ENCODE data around the gene ADAMTS13. TPM values are rescaled to one million over a fixed set of nuclear protein-coding genes. Genes with fewer than 3 reads are reported as not detected.
A peak's percentile ranks its signal among the peaks of the same experiment; 100 is the strongest.
"Not testable (repeated sequence)": the region's sequence is repeated elsewhere in the genome, so short reads cannot be mapped to it uniquely, and the experiment has no call there.

ADAMTS13 gene
- total and polyA plus RNA-seq, 4 experiments from 2014 or later = 1.5 to 1.7 TPM; not detected in 2

GRCh38 chr9:133391449-133391848, 30.7 kb upstream of the ADAMTS13 start:
- H3K9me3 ChIP-seq (ENCODE audit: control insufficient read depth in 1 of 2, low read length in 2 of 2); H3K27me3 Mint-ChIP-seq; H3K4me3 ChIP-seq (ENCODE audit: low read length in 2 of 2); H3K36me3 ChIP-seq (ENCODE audit: insufficient read depth, low read length); DNase-seq; H3K27ac ChIP-seq (ENCODE audit: low read depth, low read length); H3K4me1 ChIP-seq (ENCODE audit: insufficient read depth, low read length); H3K9me3 Mint-ChIP-seq; intact Hi-C loops (cut with micrococcal nuclease); H3K4me3 Mint-ChIP-seq; H3K27ac Mint-ChIP-seq; CTCF ChIA-PET (ENCODE audit: partially characterized antibody); H3K27me3 ChIP-seq (ENCODE audit: insufficient read depth, low read length); H3K4me1 Mint-ChIP-seq; H3K36me3 Mint-ChIP-seq; POLR2A ChIA-PET (ENCODE audit: partially characterized antibody): not testable (repeated sequence)

DNA sequence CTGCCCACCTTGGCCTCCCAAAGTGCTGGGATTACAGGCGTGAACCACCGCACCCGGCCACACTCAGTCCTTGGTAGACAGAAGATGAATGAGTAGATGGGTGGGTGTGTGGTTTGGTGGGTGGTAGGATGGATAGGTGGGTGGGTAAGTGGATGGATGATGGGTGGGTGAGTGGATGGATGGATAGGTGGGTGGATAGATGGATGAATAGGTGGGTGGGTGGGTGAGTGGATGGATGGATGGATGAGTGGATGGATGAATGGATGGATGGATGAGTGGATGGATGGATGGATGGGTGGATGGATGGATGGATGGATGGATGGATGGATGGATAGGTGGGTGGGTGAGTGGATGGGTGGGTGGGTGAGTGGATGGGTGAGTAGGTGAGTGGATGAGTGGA, 29.9 kb upstream of the ADAMTS13 start:
- H3K27me3 Mint-ChIP-seq; POLR2A ChIA-PET (ENCODE audit: partially characterized antibody); intact Hi-C loops (cut with micrococcal nuclease): not testable (repeated sequence)

DNA sequence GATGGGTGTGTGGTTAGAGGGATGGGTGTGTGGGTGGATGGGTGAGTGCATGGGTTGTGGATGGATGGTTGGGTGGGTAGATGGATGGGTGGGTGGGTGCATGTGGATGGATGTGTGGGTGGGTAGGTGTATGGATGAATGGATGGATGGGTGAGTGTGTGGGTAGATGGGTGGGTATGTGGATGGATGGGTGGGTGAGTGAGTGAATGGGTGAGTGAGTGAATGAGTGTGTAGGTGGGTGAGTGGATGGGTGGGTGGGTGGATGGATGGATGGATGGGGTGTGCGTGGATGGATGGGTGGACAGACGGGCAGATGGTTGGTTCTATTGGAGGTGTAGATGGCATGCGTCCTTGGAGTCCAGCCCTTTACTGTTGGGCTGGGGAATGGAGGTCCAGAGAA, 28.8 kb upstream of the ADAMTS13 start:
- no peaks in the 10 kb centered on the region for H3K9me3 Mint-ChIP-seq
- no peak for DNase-seq
- H3K9me3 ChIP-seq (ENCODE audit: control insufficient read depth in 1 of 2, low read length in 2 of 2) = no peaks in the 10 kb centered on the region
- no peaks in the 10 kb centered on the region for H3K36me3 ChIP-seq (ENCODE audit: insufficient read depth, low read length)
- ChIA-PET POLR2A (ENCODE audit: partially characterized antibody) (no interaction called here), CTCF (ENCODE audit: partially characterized antibody) (no interaction called here)
- no peak overlapping the region for H3K4me3 Mint-ChIP-seq
- no peaks in the 10 kb centered on the region for H3K4me1 ChIP-seq (ENCODE audit: insufficient read depth, low read length)
- H3K27ac ChIP-seq (ENCODE audit: low read depth, low read length) = no peak overlapping the region
- H3K27me3 Mint-ChIP-seq = peaks cover 4 to 12% of the 10 kb centered on the region in 2 donors
- no peak overlapping the region for H3K4me3 ChIP-seq (ENCODE audit: low read length in 2 of 2)
- peaks cover 0 to 3% (median 0%) of the 10 kb centered on the region in 4 donors for H3K4me1 Mint-ChIP-seq
- intact Hi-C loops (cut with micrococcal nuclease) = no loop called here
- H3K36me3 Mint-ChIP-seq = no peaks in the 10 kb centered on the region
- no peak overlapping the region for H3K27ac Mint-ChIP-seq
- H3K27me3 ChIP-seq (ENCODE audit: insufficient read depth, low read length) = no peaks in the 10 kb centered on the region

More for the DNA sequence above, 29.9 kb upstream of the ADAMTS13 start:
- H3K36me3 ChIP-seq (ENCODE audit: insufficient read depth, low read length); H3K4me3 ChIP-seq (ENCODE audit: low read length in 2 of 2); CTCF ChIA-PET (ENCODE audit: partially characterized antibody); H3K4me1 Mint-ChIP-seq; H3K9me3 ChIP-seq (ENCODE audit: control insufficient read depth in 1 of 2, low read length in 2 of 2); H3K27ac ChIP-seq (ENCODE audit: low read depth, low read length); H3K27ac Mint-ChIP-seq; H3K4me3 Mint-ChIP-seq; H3K9me3 Mint-ChIP-seq; H3K4me1 ChIP-seq (ENCODE audit: insufficient read depth, low read length); H3K36me3 Mint-ChIP-seq; H3K27me3 ChIP-seq (ENCODE audit: insufficient read depth, low read length): not testable (repeated sequence)
- DNase-seq = peak in 1 of 5 donors; percentile 11

DNA sequence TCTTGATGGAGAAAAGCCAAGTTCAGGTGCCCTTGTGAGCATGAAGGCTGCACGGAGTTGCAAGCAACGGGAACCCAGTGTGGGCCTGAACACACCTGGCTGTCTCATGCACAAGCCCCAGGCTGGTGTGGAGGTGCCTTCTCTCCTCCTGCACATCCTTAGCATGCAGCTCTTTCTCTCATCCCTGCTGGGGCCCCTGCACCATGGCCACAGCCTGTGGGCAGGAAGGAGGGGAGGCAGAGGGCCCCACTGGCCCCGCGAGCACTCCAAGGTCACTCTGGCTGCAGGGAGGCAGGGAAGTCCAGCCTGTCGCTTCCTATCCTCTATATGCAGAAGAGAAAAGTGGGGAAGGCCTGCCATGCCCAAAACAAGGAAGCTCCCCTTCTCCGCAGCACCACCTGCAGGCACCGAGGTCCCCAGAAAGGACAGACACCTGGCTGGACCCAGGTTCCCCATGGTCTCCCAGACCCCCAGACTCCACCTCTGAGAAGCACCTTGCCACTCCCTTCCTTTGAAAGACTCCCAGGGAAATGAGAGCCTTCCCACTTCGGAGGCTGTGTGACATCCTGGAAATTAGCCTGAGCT, 27.4 kb upstream of the ADAMTS13 start:
- no peak overlapping the region for H3K4me3 Mint-ChIP-seq
- H3K4me1 ChIP-seq (ENCODE audit: insufficient read depth, low read length) = no peaks in the 10 kb centered on the region
- no peaks in the 10 kb centered on the region for H3K36me3 ChIP-seq (ENCODE audit: insufficient read depth, low read length)
- no peaks in the 10 kb centered on the region for H3K9me3 Mint-ChIP-seq
- no peaks in the 10 kb centered on the region for H3K9me3 ChIP-seq (ENCODE audit: control insufficient read depth in 1 of 2, low read length in 2 of 2)
- H3K27ac ChIP-seq (ENCODE audit: low read depth, low read length) = no peak overlapping the region
- intact Hi-C loops (cut with micrococcal nuclease) = no loop called here
- H3K36me3 Mint-ChIP-seq = no peaks in the 10 kb centered on the region
- ChIA-PET CTCF (ENCODE audit: partially characterized antibody) (no interaction called here), POLR2A (ENCODE audit: partially characterized antibody) (no interaction called here)
- no peak overlapping the region for H3K4me3 ChIP-seq (ENCODE audit: low read length in 2 of 2)
- no peak overlapping the region for H3K27ac Mint-ChIP-seq
- H3K27me3 ChIP-seq (ENCODE audit: insufficient read depth, low read length) = no peaks in the 10 kb centered on the region
- H3K4me1 Mint-ChIP-seq = peaks cover 0 to 3% (median 0%) of the 10 kb centered on the region in 4 donors
- peaks cover 4 to 10% of the 10 kb centered on the region in 2 donors for H3K27me3 Mint-ChIP-seq
- peak in 1 of 5 donors; percentile 5 for DNase-seq

DNA sequence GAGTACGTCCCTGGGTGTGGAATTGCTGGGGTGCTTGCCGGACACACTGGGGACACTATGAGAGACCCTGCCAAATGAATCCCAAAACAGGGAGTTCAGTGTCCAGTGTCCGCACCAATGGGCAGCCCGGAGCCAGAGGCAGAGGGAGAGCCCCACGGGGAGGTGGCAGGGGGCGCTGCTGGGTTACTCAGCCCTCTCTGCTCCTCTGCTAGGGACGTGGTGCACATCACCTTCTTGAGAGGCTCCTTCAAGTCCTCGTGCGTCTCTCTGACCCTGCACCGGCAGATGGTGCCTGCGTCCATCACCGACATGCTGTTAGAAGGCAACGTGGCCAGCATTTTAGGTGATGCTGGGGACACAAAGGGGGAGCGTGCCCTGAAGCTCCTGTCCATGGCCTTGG, 25.2 kb upstream of the ADAMTS13 start:
- H3K36me3 ChIP-seq (ENCODE audit: insufficient read depth, low read length) = no peaks in the 10 kb centered on the region
- H3K27ac ChIP-seq (ENCODE audit: low read depth, low read length) = no peak overlapping the region
- H3K9me3 Mint-ChIP-seq = no peaks in the 10 kb centered on the region
- H3K27ac Mint-ChIP-seq = no peak overlapping the region
- peaks cover 0 to 4% of the 10 kb centered on the region in 2 donors for H3K27me3 Mint-ChIP-seq
- H3K4me1 ChIP-seq (ENCODE audit: insufficient read depth, low read length) = no peaks in the 10 kb centered on the region
- CTCF ChIA-PET (ENCODE audit: partially characterized antibody) = interaction anchor here (1.1 kb wide), 1 partner anchor 211 kb away, joined by 3 read pairs; no protein-coding TSS in a partner anchor
- POLR2A ChIA-PET (ENCODE audit: partially characterized antibody) = no interaction called here
- H3K4me1 Mint-ChIP-seq = peaks cover 0 to 3% (median 0%) of the 10 kb centered on the region in 4 donors
- peaks cover 0 to under 1% of the 10 kb centered on the region in 2 donors for H3K36me3 Mint-ChIP-seq
- H3K9me3 ChIP-seq (ENCODE audit: control insufficient read depth in 1 of 2, low read length in 2 of 2) = no peaks in the 10 kb centered on the region
- no peak overlapping the region for H3K4me3 ChIP-seq (ENCODE audit: low read length in 2 of 2)
- H3K4me3 Mint-ChIP-seq = no peak overlapping the region
- H3K27me3 ChIP-seq (ENCODE audit: insufficient read depth, low read length) = no peaks in the 10 kb centered on the region
- DNase-seq = peak in 1 of 5 donors; percentile 13
- intact Hi-C loops (cut with micrococcal nuclease) = no loop called here

DNA sequence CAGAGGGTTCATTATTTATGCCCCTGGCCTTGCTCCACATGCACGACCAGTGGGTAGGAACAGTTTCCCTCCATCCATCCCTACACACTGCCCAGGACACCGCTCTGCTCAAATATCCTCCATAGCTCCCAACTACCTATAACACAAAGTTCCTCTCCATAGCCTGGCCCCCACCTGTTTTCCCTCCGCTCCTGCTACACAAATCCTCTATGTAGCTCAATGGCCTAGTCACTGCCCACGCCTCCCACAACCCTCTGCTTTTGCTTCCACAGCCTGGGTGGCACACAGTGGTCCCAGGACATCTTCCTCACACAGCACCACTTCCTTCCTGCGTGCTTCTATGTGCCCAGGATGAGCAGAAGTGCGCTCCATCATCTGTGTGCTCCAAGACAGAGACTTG, 24.8 kb upstream of the ADAMTS13 start:
- Mint-ChIP-seq H3K27ac (peak overlapping the region in 1 of 7 donors; percentile 2), H3K4me3 (no peak overlapping the region), H3K27me3 (peaks cover 0 to 4% of the 10 kb centered on the region in 2 donors), H3K36me3 (peaks cover 0 to 1% of the 10 kb centered on the region in 2 donors), H3K4me1 (peaks cover 0 to 3% (median 0%) of the 10 kb centered on the region in 4 donors), H3K9me3 (no peaks in the 10 kb centered on the region)
- H3K4me1 ChIP-seq (ENCODE audit: insufficient read depth, low read length) = no peaks in the 10 kb centered on the region
- no peaks in the 10 kb centered on the region for H3K27me3 ChIP-seq (ENCODE audit: insufficient read depth, low read length)
- H3K27ac ChIP-seq (ENCODE audit: low read depth, low read length) = no peak overlapping the region
- POLR2A ChIA-PET (ENCODE audit: partially characterized antibody) = no interaction called here
- CTCF ChIA-PET (ENCODE audit: partially characterized antibody) = interaction anchor here (1.1 to 1.5 kb wide), 2 partner anchors 211 kb away, joined by 3 to 5 read pairs; no protein-coding TSS in a partner anchor
- intact Hi-C loops (cut with micrococcal nuclease) = no loop called here
- peak in 1 of 5 donors; percentile 23 for DNase-seq
- no peak overlapping the region for H3K4me3 ChIP-seq (ENCODE audit: low read length in 2 of 2)
- no peaks in the 10 kb centered on the region for H3K9me3 ChIP-seq (ENCODE audit: control insufficient read depth in 1 of 2, low read length in 2 of 2)
- H3K36me3 ChIP-seq (ENCODE audit: insufficient read depth, low read length) = no peaks in the 10 kb centered on the region

DNA sequence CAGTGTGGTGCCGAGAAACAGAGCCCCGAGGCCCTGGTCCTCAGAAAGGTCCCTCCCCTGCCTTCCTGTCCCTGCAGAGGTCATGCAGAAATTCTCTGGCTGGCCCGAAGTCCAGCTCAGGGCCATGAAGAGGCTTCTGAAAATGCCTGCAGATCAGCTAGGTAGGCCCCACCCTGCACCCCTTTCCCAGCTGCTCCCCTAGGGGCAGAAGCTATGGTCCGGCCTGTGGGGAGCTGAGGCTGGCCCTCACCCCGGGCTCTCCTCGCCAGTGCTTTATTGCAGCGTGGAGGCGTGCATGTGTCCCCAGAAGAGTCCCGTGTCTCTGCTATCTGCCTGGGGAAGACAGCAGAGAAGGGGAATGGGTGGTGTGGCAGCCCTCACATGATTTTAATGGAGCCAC, 24.3 kb upstream of the ADAMTS13 start:
- H3K27me3 ChIP-seq (ENCODE audit: insufficient read depth, low read length) = no peaks in the 10 kb centered on the region
- DNase-seq = peak in 1 of 5 donors; percentile 24
- intact Hi-C loops (cut with micrococcal nuclease) = no loop called here
- no peaks in the 10 kb centered on the region for H3K36me3 ChIP-seq (ENCODE audit: insufficient read depth, low read length)
- Mint-ChIP-seq H3K27ac (no peak overlapping the region), H3K9me3 (no peaks in the 10 kb centered on the region), H3K4me3 (no peak overlapping the region), H3K4me1 (peaks cover 0 to 3% (median 0%) of the 10 kb centered on the region in 4 donors), H3K27me3 (peaks cover 0 to 4% of the 10 kb centered on the region in 2 donors), H3K36me3 (peaks cover 0 to 1% of the 10 kb centered on the region in 2 donors)
- CTCF ChIA-PET (ENCODE audit: partially characterized antibody) = interaction anchor here (1.5 kb wide), 1 partner anchor 212 kb away, joined by 5 read pairs; no protein-coding TSS in a partner anchor
- no peak overlapping the region for H3K4me3 ChIP-seq (ENCODE audit: low read length in 2 of 2)
- H3K4me1 ChIP-seq (ENCODE audit: insufficient read depth, low read length) = no peaks in the 10 kb centered on the region
- no peaks in the 10 kb centered on the region for H3K9me3 ChIP-seq (ENCODE audit: control insufficient read depth in 1 of 2, low read length in 2 of 2)
- POLR2A ChIA-PET (ENCODE audit: partially characterized antibody) = no interaction called here
- H3K27ac ChIP-seq (ENCODE audit: low read depth, low read length) = no peak overlapping the region

Data from CD4-positive, alpha-beta memory T cell (primary cell).